Femur (tissue), 1 donor: ENCODE data around the gene SHROOM1.
"Not testable (repeated sequence)": the region's sequence is repeated elsewhere in the genome, so short reads cannot be mapped to it uniquely, and the experiment has no call there.

Experiments used
- DNase-seq: peaks from one replicate; pipeline ENCODE4 v3.0.0-alpha.2; 2017

The SHROOM1 gene

DNA sequence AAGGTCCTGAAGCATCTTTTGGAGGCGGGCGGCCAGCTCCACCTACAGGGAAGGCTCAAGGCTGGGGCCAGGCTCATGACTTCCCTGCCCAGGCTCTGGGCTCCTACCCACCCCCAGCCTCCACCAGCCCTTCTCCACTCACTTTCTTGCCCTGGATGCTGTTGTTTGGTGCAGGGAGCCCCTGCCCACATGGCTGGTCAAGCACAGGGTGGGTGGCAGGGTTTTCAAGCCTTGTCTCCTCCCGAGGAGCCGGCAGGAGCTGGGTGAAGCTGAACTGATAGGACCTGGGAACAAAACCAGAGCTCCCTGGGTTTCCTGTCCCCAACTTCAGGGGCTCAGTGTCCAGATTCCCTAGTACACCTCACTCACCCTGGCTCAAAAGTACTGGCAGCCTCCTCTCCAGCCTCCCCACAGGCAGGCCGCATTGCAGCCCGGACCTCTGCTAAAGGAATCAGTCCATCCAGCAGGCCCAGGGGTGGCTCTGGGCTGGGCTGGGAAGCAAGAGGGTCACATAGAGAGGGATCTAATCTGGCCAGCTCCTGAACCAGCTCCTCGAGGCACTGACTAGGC lies 6.9 kb downstream of the SHROOM1 start:
- no peak for DNase-seq

DNA sequence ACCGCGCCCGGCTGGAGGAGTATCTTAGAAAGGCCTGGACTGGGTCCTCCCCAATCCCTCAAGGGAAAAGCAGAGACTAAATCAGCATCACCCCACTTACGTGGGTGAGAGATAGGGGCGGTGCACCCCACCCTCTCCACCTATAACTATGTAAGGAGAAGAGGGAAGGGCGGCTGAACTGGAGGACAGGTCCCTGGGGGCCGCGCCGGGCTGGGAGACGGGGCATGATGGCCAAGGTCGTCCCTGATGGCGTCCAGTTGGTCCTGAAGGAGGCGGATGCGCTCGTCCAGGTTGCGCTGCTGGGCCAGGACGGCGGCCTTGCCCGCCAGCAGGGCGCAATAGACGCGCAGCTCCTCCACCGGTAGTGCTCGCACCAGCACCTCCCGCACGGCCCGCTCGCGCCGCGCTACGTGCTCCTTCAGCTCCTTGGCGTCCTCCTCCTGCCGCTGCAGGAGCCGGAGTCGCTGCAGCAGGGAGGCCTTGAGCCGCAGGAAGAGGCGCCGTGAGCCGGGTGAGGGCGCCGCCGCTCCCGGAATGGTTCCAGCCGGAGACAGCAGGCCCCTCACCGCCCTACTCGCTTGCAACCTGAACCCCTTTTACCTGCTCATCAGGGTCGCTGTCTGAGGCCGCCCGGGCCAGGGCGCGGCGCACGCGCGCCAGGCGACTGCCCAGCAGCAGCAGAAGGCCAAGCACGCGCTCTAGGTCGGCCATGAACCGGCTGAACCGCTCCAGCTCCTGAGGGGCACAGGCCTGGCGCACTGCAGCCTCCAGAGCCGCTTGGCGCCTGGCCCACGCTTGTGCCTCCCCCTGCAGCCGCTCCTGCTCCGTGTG lies 7.6 kb downstream of the SHROOM1 start:
- DNase-seq, result peak; percentile 57

DNA sequence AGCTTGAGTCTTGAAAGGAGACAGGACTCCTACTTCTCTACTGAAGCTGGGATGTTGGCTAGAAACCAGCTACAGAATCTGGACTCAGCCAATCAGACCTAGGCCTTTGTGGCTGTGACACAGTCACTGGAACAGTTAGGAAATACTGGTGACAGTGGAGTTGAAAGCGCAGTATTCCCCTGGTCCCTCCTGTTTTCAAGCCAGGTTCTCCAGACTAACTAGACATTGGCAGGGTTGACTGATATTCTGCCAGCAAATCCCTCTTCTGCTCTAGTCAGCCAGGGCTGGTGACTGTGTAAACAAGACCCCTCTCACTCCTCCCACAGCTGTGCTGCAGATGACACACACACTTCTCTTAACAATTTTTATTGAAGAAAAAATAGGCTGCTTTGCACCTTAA lies 8.7 kb downstream of the SHROOM1 start:
- DNase-seq, result no peak

DNA sequence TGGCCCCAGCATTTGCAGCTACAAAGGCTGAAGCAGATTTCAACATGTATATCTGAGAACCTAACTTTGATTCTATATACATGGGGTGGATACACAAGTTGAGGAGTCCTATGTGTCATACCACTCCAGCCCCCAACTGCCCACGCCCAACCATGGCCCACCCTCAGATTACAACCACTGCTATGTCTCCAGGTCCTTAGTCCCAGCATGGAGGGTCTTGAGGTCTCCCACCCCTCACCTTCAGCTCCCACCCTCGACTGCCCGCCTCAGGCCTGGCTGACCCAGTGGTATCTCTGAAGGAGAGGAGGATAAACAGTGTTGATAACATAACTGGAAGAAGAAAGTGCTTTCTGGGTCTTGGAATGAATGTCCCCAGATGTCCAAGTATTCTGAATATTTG lies 9.1 kb downstream of the SHROOM1 start:
- DNase-seq, result no peak

DNA sequence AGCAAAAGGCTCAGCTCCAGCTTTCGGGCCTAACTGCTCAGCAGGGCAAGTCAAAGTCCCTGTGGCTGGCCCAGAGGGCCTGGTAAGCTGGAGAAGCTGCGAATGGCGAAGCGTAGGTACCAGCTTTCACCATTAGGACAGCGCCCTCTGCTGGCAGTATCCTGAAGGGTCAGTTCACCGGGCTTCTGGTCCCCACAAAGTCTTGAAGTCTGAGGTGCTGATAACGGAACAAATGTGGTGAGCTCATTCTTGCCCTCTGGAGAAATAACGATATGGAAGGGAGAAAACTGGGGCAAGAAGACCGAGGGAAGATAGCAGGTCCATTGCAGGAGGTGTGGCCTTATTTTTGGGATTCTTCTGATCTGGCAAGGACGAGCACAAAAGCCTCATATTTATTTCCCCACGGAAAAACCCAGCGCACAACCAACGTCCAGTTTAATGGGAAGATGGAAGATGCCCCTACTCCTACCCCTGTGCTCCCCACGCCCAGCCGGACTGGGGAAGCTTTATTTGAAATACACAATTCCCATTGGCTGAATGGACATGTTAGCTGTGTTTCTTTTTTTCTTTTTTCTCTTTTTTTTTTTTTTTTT lies 10.2 kb downstream of the SHROOM1 start:
- peak; percentile 91 for DNase-seq

DNA sequence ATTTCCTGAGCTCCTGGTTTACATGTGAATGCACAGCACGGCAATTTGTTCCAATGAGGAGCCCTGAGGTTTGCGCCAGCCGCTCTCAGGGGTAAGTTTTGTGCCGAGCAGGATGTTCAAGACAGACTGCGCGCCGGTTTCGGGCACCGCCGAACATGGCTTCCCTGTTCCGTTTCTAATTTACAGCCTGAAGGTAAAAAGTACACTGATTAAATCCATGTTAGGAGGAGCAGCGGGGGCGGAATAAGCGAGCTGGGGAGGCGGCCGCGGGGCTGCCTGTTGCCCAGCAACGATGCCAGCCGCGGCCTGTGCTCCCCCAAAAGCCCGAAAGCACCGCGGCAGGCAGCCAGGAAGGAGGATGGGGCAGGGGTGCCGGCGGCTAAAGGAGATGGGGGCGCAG lies 11.0 kb downstream of the SHROOM1 start:
- no peak for DNase-seq

DNA sequence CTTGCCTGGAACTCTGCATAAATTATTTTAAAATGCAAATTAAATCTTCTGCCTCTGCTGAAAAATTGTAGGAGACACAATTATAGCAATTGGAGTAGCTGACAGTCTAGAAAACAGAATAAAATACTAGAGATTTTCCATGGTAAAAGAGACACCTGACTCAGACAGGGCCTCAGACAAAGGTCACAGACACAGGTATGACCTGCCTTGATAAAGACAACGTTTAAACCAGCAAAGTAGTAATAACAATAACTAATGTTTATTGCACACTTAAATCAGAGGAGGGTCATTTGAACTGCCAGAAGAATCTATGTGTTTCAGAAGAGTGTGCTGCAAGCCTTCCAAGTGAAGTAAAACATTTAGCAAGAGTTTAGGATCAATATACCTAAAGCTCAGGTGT lies 13.4 kb downstream of the SHROOM1 start:
- no peak for DNase-seq

DNA sequence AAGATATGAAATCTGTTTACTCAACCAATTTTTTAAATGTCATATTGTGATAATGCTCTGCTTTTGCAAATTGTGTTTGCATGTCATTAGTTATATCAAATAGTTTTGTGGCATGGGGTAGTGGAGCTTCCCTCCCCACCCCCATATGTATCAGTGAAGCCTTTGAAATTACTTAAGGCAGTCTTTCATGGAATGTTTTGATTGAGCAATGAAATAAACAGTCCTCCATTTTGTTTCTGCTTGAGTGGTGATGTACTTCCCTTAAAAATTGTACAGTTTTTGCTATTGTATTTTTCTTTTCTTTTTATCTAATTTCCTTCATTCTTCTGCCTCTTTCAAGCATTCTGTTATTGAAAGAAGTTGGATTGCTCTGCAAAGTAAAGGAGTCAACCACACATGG lies 13.9 kb downstream of the SHROOM1 start:
- no peak for DNase-seq

DNA sequence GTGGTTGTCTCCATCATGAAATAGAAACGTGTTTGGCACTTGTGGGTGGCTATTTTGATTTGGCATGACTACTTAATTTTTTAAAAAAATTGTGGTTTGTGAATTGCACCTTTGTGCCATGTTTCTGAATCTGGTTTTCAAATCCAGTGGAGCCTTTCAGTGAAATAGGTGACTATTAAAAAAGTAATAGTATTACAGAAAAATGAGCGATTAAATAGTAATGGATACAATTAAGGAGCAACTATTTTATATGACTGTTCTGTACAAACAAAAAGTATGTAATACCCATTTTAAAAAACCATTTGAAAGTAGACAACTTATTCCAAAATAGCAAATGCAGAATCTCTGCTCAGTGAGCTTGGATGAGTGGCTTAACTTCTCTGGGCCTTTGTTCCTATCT lies 14.4 kb downstream of the SHROOM1 start:
- DNase-seq, result no peak

DNA sequence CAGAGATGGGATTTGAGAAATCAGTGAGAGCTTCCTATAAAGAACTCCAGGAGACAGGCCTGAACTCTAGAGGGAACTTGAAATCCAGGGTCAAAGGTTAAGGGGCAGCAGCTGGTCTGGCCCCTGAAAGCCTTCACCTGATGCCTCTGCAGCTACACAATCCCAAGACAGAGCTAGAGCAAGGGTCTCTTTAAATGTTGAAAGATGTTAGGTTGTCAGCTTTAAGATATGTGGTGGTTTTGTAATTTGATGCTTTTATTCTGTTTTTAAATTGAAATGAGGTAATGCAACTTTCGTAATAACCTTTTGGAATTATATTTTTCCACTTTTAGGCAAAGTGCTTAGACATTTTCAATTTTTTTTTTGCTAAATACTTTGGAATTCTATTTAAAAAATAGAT lies 15.0 kb downstream of the SHROOM1 start:
- DNase-seq, result no peak

DNA sequence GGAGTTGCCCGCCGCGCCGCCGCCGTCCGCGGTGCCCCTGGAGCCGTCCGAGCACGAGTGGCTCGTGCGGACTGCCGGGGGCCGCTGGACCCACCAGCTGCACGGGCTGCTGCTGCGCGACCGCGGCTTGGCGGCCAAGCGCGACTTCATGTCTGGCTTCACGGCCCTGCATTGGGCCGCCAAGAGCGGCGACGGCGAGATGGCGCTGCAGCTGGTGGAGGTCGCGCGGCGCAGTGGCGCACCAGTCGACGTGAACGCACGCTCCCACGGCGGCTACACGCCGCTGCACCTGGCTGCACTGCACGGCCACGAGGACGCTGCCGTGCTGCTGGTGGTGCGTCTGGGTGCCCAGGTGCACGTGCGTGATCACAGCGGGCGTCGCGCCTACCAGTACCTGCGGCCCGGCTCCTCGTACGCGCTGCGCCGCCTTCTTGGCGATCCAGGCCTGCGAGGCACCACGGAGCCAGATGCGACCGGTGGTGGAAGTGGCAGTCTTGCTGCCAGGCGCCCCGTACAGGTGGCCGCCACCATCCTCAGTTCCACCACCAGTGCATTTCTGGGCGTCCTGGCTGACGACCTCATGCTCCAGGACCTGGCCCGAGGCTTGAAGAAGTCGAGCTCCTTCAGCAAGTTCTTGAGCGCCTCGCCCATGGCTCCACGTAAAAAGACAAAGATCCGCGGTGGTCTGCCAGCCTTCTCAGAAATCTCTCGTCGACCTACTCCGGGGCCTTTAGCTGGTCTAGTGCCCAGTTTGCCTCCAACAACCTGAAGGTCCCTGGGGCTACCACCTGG lies 15.7 kb downstream of the SHROOM1 start:
- no peak for DNase-seq

DNA sequence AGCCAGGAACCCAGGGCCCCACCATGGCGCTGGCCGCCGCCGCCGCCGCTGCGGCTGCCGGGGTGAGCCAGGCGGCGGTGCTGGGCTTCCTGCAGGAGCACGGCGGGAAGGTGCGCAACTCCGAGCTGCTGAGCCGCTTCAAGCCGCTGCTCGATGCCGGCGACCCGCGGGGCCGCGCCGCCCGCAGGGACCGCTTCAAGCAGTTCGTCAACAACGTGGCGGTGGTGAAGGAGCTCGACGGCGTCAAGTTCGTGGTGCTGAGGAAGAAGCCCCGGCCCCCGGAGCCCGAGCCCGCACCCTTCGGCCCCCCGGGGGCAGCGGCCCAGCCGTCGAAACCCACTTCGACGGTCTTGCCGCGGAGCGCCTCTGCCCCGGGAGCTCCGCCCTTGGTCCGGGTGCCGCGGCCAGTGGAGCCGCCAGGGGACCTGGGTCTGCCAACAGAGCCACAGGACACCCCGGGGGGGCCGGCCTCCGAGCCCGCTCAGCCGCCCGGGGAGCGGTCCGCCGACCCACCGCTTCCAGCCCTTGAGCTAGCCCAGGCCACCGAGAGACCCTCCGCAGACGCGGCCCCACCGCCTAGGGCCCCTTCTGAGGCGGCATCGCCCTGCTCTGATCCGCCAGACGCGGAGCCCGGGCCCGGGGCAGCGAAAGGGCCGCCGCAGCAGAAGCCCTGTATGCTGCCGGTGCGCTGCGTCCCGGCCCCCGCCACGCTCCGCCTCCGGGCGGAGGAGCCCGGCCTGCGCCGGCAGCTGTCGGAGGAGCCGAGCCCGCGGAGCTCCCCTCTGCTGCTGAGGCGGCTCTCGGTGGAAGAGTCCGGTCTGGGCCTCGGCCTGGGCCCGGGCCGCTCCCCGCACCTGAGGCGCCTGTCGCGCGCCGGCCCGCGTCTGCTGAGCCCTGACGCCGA lies 16.6 kb downstream of the SHROOM1 start:
- no peak for DNase-seq

DNA sequence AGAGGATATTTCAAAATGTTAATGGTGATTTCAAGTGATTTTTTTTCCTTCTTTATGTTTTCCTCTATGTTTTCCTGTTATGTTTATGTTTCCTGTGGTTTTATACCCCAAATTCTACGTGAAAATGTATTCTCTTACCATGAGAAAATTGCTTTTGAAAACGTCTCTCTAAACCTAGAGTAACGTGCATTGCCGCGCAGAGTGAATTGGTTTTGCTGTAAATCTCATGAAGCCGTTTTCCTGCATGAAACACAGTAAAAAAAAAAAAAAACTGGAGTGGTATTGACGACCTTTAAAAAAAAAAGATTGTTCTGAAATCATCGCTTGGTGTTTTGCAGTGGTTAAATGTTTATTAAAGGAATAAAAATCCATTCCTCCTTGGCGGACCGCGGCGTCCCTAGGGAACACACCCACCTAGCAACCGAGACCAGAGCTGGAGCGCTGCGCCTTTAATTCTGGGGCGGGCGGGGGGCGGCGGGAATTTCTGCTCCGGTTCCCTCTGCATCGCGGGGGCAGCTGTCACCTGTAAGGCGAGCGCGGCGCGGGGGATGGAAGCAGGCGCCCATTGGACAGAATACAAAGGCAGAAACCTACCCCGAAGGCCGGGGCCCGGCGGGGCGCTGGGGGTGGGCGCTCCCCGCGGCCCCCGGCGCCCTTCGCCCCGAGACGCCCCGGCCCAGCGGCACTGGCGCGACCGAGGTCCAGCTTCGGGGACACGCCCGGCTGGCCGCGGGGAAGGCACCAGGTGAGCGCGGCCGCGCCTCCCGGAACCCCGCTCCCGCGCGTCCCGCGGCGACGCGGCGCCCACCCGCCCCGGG lies 17.5 kb downstream of the SHROOM1 start, which contains the start of gene SOWAHA:
Gene SOWAHA, plus strand, starts transcription at position 522 of the 818 bp plus-strand sequence. CDS start 320 bp downstream, outside the sequence.
- no peak for DNase-seq

DNA sequence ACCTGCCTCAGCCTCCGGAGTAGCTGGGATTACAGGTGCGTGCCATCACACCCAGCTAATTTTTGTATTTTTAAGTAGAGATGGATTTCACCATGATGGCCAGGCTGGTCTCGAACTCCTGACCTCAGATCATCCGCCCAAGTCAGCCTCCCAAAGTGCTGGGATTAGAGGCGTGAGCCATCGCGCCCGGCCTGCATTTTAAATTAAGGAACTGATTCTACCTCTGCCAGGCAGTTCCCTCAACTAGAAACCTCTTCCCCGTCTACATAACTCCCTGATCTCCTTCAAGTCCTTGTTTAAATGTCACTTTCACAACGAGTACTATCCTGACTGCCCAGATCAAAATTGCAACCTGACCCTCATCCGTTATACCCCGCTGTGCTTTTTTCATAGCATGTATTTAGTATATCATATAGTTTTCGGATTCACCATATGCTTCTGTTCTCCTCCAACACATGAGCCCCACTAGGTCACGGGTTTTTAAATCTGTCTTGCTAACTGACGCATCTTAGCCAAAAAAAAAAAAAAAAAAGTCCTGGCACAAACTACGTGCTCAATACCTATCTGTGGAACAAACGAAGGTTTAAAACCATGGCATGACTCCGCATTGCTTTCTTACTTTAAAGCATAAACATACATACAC lies 18.2 kb downstream of the SHROOM1 start:
- no peak for DNase-seq

DNA sequence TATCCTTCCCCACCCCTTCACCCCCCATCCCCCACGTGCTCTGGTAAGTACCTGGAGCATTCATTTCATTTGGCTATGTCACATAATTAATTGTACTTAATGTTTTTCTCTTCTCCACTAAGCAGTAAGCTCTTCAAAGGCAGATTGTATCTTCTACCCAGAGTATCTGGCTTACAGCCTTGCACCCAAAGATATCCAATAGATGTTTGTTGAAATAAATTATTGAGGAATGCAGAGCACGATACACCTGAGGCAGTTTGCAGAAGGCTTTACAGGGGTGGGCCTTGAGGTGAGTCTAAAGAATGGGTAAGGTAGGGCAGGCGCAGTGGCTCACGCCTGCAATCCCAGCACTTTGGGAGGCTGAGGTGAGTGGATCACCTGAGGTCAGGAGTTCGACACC lies 19.8 kb downstream of the SHROOM1 start:
- no peak for DNase-seq

DNA sequence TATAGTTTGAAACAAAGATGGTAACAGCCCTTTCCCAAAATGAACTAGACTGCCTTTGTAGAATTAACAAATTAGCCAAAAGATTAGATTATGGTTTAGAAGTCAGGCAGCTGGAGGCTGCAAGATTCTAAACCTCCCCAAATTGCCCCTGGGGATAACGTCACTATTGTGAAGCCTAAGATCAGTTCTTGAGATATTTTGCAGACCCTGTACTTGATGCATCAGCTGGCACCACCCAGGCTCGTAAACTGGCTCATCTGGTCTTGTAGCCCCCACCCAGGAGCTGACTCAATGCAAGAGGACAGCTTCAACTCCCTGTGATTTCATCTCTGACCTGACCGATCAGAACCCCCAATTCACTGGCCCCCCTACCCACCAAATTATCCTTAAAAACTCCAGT lies 21.6 kb downstream of the SHROOM1 start:
- DNase-seq, result no peak

DNA sequence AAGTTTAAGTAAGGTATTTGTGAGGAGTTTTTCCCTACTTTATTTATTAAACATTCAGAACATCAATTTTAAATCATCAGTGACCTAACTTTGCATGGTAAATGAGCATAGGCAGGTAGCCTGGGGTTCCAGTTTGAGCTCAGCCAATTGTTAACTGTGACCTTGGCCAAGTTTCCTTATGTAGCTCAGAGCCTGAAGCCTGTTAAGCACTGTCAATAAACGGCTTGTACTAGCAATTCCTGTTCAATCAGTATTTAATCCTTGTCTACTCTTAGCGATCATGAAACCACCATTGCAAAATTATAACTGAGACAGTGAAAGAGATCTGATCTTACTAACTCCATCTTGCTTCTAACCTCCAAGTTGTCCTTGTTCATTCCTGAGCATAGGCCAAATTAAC lies 22.0 kb downstream of the SHROOM1 start:
- DNase-seq, result no peak

DNA sequence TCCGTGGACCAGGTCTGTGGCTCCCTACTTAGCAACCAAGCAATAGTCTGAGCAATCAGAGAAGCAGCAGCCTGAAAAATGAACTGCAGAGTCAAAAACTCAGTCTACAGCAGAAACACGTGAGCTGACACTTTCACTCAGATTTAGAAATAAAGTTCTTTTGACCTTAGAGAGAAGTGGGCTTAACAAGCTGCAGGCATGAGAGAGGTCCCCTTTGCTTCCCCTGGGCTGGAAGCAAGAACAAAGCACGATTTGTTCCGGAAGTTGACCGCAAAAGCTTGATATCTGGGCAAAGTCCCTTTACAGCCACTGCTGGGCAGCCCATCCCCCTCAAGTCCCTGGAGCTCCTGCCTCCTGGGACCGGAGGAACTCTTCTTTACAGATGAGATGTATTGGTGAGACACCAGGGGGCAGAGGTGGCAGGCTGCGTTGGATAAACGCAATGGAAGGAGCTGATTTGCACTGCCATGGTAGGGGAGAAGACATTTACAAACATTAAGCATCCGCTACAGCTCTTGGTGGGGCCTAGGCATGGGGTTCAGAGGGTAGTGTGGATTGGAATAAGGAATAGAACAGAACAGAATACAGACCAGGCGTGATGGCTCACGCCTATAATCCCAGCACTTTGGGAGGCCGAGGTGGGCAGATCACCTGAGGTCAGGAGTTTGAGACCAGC lies 23.1 kb downstream of the SHROOM1 start:
- no peak for DNase-seq

DNA sequence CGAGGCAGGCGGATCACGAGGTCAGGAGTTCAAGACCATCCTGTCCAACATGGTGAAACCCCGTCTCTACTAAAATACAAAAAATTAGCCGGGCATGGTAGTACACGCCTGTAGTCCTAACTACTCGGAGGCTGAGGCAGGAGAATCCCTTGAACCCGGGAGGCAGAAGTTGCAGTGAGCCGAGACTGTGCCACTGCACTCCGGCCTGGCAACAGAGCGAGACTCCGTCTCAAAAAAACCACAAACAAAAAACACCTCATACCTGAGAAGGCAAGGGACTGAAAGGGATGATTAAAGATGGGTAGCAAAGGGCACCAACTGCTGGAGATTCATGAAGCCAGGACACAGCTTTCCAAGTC lies 23.7 kb downstream of the SHROOM1 start:
- DNase-seq, result not testable (repeated sequence)

DNA sequence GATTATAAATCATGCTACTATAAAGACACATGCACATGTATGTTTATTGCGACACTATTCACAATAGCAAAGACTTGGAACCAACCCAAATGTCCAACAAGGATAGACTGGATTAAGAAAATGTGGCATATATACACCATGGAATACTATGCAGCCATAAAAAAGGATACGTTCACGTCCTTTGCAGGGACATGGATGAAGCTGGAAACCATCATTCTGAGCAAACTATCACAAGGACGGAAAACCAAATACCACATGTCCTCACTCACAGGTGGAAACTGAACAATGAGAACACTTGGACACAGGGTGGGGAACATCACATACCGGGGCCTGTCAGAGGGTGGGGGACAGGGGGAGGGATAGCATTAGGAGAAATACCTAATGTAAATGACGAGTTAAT lies 24.6 kb downstream of the SHROOM1 start:
- not testable (repeated sequence) for DNase-seq
